ENCODE data around the gene FAM184B. TPM values are rescaled to one million over a fixed set of nuclear protein-coding genes. Genes with fewer than 3 reads are reported as not detected.

FAM184B gene
- total RNA-seq, 1 donor from 2014 or later = not detected

GRCh38 chr4:17605236-17605635 lies 176.2 kb downstream of the FAM184B start:
- H3K4me2 ChIP-seq = no peak overlapping the region
- no peaks in the 10 kb centered on the region for H4K20me1 ChIP-seq (ENCODE audit: low read depth)
- no peaks in the 10 kb centered on the region for H3K79me2 ChIP-seq (ENCODE audit: low read depth)
- H2AFZ ChIP-seq (replicated peaks) = no peak overlapping the region
- Mint-ChIP-seq H3K9me3 (no peaks in the 10 kb centered on the region), H3K27me3 (ENCODE audit: insufficient read depth, low read depth) (no peaks in the 10 kb centered on the region), H3K27ac (peak overlapping the region; percentile 17), H3K4me1 (no peaks in the 10 kb centered on the region), H3K4me3 (no peak overlapping the region), H3K36me3 (peaks cover 4% of the 10 kb centered on the region)
- H3K4me3 ChIP-seq = no peak overlapping the region
- no peaks in the 10 kb centered on the region for H3K4me1 ChIP-seq
- no peaks in the 10 kb centered on the region for H3K9me3 ChIP-seq (ENCODE audit: low read depth)
- no peak for TF ChIP-seq EZH2 (IDR thresholded peaks at IDR 0.05)
- no peak for TF ChIP-seq EZH2phosphoT487 (IDR thresholded peaks at IDR 0.05)
- TF ChIP-seq CTCF (IDR thresholded peaks at IDR 0.05) = no peak
- no peak overlapping the region for H3K9ac ChIP-seq
- peaks cover 6% of the 10 kb centered on the region for H3K36me3 ChIP-seq
- H3K27me3 ChIP-seq = no peaks in the 10 kb centered on the region
- no peaks in the 10 kb centered on the region for H3F3A ChIP-seq (ENCODE audit: low read depth)
- H3K27ac ChIP-seq = no peak overlapping the region
- no peak for DNase-seq (ENCODE audit: low spot score)

GRCh38 chr4:17599826-17600225 lies 181.6 kb downstream of the FAM184B start:
- Mint-ChIP-seq H3K27me3 (ENCODE audit: insufficient read depth, low read depth) (no peaks in the 10 kb centered on the region), H3K4me3 (no peak overlapping the region), H3K27ac (no peak overlapping the region), H3K36me3 (peaks cover 9% of the 10 kb centered on the region), H3K9me3 (no peaks in the 10 kb centered on the region), H3K4me1 (no peaks in the 10 kb centered on the region)
- Histone ChIP-seq H3F3A (ENCODE audit: low read depth) (no peaks in the 10 kb centered on the region), H3K4me3 (no peak overlapping the region), H3K4me1 (no peaks in the 10 kb centered on the region), H2AFZ (replicated peaks) (no peak overlapping the region), H3K9ac (no peak overlapping the region), H3K9me3 (ENCODE audit: low read depth) (no peaks in the 10 kb centered on the region), H3K36me3 (peaks cover 2% of the 10 kb centered on the region), H3K79me2 (ENCODE audit: low read depth) (no peaks in the 10 kb centered on the region), H4K20me1 (ENCODE audit: low read depth) (no peaks in the 10 kb centered on the region), H3K27ac (no peak overlapping the region), H3K4me2 (no peak overlapping the region), H3K27me3 (no peaks in the 10 kb centered on the region)
- TF ChIP-seq CTCF (IDR thresholded peaks at IDR 0.05) (no peak), EZH2phosphoT487 (IDR thresholded peaks at IDR 0.05) (no peak), EZH2 (IDR thresholded peaks at IDR 0.05) (no peak)
- no peak for DNase-seq (ENCODE audit: low spot score)

GRCh38 chr4:17597517-17597916 lies 183.9 kb downstream of the FAM184B start:
- H3K4me3 ChIP-seq = no peak overlapping the region
- peaks cover 2% of the 10 kb centered on the region for H3K36me3 ChIP-seq
- TF ChIP-seq EZH2phosphoT487 (IDR thresholded peaks at IDR 0.05) (no peak), EZH2 (IDR thresholded peaks at IDR 0.05) (no peak), CTCF (IDR thresholded peaks at IDR 0.05) (peak; percentile 50)
- no peaks in the 10 kb centered on the region for H3K9me3 ChIP-seq (ENCODE audit: low read depth)
- H2AFZ ChIP-seq (replicated peaks) = no peak overlapping the region
- Mint-ChIP-seq H3K9me3 (no peaks in the 10 kb centered on the region), H3K4me1 (no peaks in the 10 kb centered on the region), H3K36me3 (peaks cover 9% of the 10 kb centered on the region), H3K27me3 (ENCODE audit: insufficient read depth, low read depth) (no peaks in the 10 kb centered on the region), H3K27ac (no peak overlapping the region), H3K4me3 (no peak overlapping the region)
- no peak overlapping the region for H3K4me2 ChIP-seq
- no peaks in the 10 kb centered on the region for H4K20me1 ChIP-seq (ENCODE audit: low read depth)
- no peaks in the 10 kb centered on the region for H3K4me1 ChIP-seq
- H3K79me2 ChIP-seq (ENCODE audit: low read depth) = no peaks in the 10 kb centered on the region
- DNase-seq (ENCODE audit: low spot score) = no peak
- no peaks in the 10 kb centered on the region for H3K27me3 ChIP-seq
- H3K27ac ChIP-seq = no peak overlapping the region
- no peak overlapping the region for H3K9ac ChIP-seq
- H3F3A ChIP-seq (ENCODE audit: low read depth) = no peaks in the 10 kb centered on the region

Data from neural progenitor cell (in vitro differentiated cells).